NCI-H524 treated with DMSO at 0.1 percent for 48 hours (cell line): Measurements from ENCODE around the gene HTR4.
"Not testable (repeated sequence)": the region's sequence is repeated elsewhere in the genome, so short reads cannot be mapped to it uniquely, and the experiment has no call there.

Experiments used
- DNase-seq: peaks from one replicate; lab custom pipeline; 2025; lab: John Stamatoyannopoulos, UW

The HTR4 gene

GRCh38 chr5:148532969-148533670 is 121.2 kb downstream of the HTR4 start:
- peak; percentile 36 for DNase-seq

GRCh38 chr5:148529450-148529849 is 124.9 kb downstream of the HTR4 start:
- not testable (repeated sequence) for DNase-seq

- DNase-seq = no peak
Observed at GRCh38 chr5:148524721-148525120, 129.6 kb downstream of the HTR4 start.

- no peak for DNase-seq
Observed at GRCh38 chr5:148523139-148523538, 131.2 kb downstream of the HTR4 start.

- no peak for DNase-seq
Observed at GRCh38 chr5:148515460-148515859, 138.9 kb downstream of the HTR4 start.

GRCh38 chr5:148514344-148514743 is 140.0 kb downstream of the HTR4 start:
- DNase-seq = no peak

GRCh38 chr5:148512498-148512897 is 141.8 kb downstream of the HTR4 start:
- no peak for DNase-seq

GRCh38 chr5:148511810-148512347 is 142.4 kb downstream of the HTR4 start:
- DNase-seq = no peak

- DNase-seq = no peak
Observed at GRCh38 chr5:148509893-148510292, 144.4 kb downstream of the HTR4 start.

GRCh38 chr5:148507648-148508047 is 146.7 kb downstream of the HTR4 start:
- no peak for DNase-seq

GRCh38 chr5:148499452-148499851 is 154.9 kb downstream of the HTR4 start:
- DNase-seq = no peak

GRCh38 chr5:148497757-148498156 is 156.6 kb downstream of the HTR4 start:
- DNase-seq = no peak

GRCh38 chr5:148492351-148492750 is 162.0 kb downstream of the HTR4 start:
- no peak for DNase-seq

GRCh38 chr5:148491793-148492184 is 162.5 kb downstream of the HTR4 start:
- DNase-seq = no peak

- DNase-seq = no peak
Observed at GRCh38 chr5:148491015-148491792, 163.1 kb downstream of the HTR4 start.

GRCh38 chr5:148488757-148489156 is 165.6 kb downstream of the HTR4 start:
- no peak for DNase-seq

GRCh38 chr5:148486456-148486855 is 167.9 kb downstream of the HTR4 start:
- DNase-seq = no peak

- DNase-seq = no peak
Observed at GRCh38 chr5:148484651-148485050, 169.7 kb downstream of the HTR4 start.

GRCh38 chr5:148483750-148484149 is 170.6 kb downstream of the HTR4 start:
- no peak for DNase-seq

GRCh38 chr5:148482697-148483462 is 171.4 kb downstream of the HTR4 start:
- no peak for DNase-seq

GRCh38 chr5:148482196-148482595 is 172.1 kb downstream of the HTR4 start:
- DNase-seq = no peak

- no peak for DNase-seq
Observed at GRCh38 chr5:148477429-148477828, 176.9 kb downstream of the HTR4 start.
